ENCODE data around the gene FAM222B.

DNA sequence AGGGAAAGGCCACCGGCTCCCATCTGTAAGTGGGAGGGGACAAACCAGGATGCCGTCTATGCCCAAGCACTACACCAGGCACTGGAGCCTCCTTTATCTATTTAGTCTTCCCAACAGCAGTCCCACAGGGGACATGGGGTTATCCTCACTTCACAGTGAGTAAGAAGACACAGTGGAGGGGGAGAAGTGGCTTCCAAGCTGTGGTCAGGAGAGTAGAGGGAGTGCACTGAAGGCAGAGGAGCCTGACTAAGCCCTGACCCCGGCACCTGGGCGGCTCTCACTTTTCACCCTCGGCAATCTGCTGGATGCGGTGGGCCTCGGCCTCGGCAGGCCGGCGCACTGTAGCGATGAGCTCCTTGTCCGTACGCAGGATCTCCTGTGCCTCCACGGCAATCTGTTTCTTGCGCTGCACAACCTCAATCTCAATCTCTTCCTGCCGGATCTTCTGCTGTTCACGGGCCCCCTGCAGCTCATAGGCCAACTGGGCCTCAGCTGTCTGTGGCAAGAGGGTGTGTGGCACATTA lies 39.0 kb upstream of the FAM222B start:
- TF ChIP-seq, protein P1, sequence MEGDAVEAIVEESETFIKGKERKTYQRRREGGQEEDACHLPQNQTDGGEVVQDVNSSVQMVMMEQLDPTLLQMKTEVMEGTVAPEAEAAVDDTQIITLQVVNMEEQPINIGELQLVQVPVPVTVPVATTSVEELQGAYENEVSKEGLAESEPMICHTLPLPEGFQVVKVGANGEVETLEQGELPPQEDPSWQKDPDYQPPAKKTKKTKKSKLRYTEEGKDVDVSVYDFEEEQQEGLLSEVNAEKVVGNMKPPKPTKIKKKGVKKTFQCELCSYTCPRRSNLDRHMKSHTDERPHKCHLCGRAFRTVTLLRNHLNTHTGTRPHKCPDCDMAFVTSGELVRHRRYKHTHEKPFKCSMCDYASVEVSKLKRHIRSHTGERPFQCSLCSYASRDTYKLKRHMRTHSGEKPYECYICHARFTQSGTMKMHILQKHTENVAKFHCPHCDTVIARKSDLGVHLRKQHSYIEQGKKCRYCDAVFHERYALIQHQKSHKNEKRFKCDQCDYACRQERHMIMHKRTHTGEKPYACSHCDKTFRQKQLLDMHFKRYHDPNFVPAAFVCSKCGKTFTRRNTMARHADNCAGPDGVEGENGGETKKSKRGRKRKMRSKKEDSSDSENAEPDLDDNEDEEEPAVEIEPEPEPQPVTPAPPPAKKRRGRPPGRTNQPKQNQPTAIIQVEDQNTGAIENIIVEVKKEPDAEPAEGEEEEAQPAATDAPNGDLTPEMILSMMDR (IDR thresholded peaks at IDR 0.05): no peak
- TF ChIP-seq EZH2 (IDR thresholded peaks at IDR 0.05): no peak
- no peak for TF ChIP-seq EZH2phosphoT487 (IDR thresholded peaks at IDR 0.05)
